Measurements from ENCODE around the gene LRRC25.
A peak's percentile ranks its signal among the peaks of the same experiment; 100 is the strongest.
"Not testable (repeated sequence)": the region's sequence is repeated elsewhere in the genome, so short reads cannot be mapped to it uniquely, and the experiment has no call there.

LRRC25 gene

DNA sequence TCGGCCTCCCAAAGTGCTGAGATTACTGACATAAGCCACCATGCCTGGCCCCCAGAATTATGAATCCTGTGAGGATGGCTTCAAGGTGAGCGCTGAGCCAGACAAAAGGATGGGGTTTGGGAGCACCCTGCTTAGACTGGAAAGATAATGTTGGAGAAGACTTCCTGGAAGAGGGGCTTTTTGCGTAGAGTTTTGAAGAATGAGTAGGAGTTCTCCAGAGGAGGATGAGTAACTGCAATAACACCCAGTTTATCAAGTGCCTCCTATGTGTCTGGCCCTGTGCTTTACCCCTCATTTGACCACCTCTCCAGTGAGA, 12.1 kb downstream of the LRRC25 start:
- in situ Hi-C loops (cut with MboI; ENCODE audit: low sequenced_read_pairs, unreplicated experiment), result no loop called here
- DNase-seq (ENCODE audit: low spot score), result no peak
- TF ChIP-seq, protein P1, sequence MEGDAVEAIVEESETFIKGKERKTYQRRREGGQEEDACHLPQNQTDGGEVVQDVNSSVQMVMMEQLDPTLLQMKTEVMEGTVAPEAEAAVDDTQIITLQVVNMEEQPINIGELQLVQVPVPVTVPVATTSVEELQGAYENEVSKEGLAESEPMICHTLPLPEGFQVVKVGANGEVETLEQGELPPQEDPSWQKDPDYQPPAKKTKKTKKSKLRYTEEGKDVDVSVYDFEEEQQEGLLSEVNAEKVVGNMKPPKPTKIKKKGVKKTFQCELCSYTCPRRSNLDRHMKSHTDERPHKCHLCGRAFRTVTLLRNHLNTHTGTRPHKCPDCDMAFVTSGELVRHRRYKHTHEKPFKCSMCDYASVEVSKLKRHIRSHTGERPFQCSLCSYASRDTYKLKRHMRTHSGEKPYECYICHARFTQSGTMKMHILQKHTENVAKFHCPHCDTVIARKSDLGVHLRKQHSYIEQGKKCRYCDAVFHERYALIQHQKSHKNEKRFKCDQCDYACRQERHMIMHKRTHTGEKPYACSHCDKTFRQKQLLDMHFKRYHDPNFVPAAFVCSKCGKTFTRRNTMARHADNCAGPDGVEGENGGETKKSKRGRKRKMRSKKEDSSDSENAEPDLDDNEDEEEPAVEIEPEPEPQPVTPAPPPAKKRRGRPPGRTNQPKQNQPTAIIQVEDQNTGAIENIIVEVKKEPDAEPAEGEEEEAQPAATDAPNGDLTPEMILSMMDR (IDR thresholded peaks at IDR 0.05; ENCODE audit: borderline replicate concordance, control extremely low read depth, extremely low read depth, insufficient read depth, missing control alignments), result no peak

DNA sequence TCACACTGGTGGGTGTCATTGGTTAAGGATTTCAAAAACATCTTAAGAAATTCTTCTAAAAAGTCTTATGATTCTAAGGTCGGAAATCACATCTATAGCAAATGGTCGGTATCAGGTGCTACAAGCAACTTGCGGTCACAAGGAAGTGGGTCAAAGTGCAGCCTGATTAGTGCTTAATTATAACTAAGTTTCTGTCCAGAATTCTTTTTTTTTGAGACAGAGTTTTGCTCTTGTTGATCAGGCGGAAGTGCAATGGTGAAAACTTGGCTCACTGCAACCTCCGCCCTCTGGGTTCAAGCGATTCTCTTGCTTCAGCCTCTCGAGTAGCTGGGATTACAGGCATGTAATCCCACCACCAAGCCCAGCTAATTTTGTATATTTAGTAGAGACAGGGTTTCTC, 12.6 kb downstream of the LRRC25 start:
- in situ Hi-C loops (cut with MboI; ENCODE audit: low sequenced_read_pairs, unreplicated experiment), result no loop called here
- TF ChIP-seq, protein P1 (IDR thresholded peaks at IDR 0.05; ENCODE audit: borderline replicate concordance, control extremely low read depth, extremely low read depth, insufficient read depth, missing control alignments), result no peak
- DNase-seq (ENCODE audit: low spot score), result no peak

DNA sequence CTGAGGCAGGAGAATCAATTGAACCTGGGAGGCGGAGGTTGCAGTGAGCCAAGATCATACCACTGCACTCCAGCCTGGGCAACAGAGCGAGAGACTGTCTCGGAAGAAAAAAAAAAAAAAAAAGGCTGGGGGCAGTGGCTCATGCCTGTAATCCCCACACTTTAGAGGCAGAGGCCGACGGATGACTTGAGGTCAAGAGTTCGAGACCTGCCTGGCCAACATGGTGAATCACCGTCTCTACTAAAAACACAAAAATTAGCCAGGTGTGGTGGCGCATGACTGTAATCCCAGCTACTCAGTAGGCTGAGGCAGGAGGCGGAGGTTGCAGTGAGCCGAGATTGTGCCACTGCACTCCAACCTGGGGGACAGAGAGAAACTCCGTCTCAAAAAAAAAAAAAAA, 13.8 kb downstream of the LRRC25 start:
- DNase-seq (ENCODE audit: low spot score); in situ Hi-C loops (cut with MboI; ENCODE audit: low sequenced_read_pairs, unreplicated experiment): not testable (repeated sequence)

DNA sequence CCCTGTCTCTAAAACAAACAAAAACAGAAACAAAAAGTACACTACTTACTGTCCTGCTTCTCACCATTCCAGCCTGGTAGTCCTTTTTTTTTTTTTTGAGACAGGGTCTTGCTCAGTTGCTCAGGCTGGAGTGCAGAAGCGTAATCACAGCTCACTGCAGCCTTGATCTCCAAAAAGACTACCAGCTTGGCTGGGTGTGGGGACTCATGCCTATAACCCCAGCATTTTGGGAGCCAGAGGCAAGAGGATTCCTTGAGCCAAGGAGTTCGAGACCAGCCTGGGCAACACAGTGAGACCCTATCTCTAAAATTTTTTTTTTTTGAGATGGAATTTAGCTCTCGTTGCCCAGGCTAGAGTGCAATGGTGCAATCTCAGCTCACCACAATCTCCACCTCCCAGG, 16.6 kb downstream of the LRRC25 start:
- in situ Hi-C loops (cut with MboI; ENCODE audit: low sequenced_read_pairs, unreplicated experiment), result no loop called here
- TF ChIP-seq, protein P1 (IDR thresholded peaks at IDR 0.05; ENCODE audit: borderline replicate concordance, control extremely low read depth, extremely low read depth, insufficient read depth, missing control alignments), result no peak
- DNase-seq (ENCODE audit: low spot score), result no peak

DNA sequence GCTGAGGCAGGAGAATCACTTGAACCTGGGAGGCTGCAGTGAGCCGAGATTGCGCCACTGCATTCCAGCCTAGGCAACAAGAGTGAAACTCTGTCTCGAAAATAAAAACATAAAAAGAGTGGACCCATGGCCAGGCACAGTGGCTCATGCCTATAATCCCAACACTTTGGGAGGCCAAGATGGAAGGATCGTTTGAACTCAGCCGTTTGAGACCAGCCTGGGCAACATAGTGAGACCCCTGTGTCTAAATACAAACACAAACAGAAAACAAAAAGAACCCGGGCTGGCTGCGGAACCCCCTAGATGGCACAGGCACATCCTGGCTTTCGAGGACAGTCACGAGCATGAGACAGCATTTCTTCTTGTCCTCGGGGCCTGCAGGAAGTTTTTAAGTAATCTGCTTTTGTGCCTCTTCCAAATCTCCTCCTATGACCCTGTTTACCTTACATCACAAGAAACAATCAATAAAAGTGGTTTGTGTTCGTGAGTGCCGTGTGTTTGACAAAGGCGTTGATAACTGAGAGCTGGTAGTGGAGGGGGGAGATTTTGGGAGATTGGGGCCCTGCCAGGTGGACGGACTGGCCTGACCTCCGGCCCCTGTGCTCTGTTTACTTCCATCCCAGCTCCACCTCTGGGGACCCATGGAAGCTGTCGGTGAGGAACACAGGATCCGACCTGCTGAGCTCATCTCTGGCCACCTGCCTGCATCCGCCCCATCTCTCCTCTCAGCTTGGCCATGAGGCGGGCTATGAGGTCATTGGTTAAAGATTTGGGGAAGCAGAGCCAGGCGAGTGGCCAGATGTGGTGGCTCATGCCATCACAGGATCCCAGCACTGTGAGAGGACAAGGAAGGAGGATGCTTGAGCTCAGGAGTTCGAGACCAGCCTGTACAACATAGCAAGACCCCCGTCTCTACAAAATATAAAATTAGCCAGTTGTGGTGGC, 17.3 kb downstream of the LRRC25 start:
- DNase-seq (ENCODE audit: low spot score), result no peak
- TF ChIP-seq, protein P1 (IDR thresholded peaks at IDR 0.05; ENCODE audit: borderline replicate concordance, control extremely low read depth, extremely low read depth, insufficient read depth, missing control alignments), result no peak

DNA sequence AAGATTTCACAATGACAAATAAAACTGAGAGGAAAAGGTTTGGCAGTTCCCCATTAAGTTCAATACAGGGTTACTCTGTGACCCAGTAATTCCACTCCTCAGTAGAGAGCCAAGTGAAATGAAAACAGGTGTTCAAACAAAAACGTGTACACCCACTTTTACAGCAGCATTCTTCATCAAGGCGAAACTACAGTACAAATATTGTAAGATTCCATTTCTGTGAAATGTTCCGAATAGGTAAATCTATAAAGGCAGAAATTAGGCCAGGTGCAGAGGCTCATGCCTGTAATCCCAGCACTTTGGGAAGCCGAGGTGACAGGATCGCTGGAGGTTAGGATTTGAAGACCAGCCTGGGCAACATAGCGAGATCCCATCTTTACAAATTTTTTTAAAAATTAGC, 20.4 kb downstream of the LRRC25 start:
- TF ChIP-seq, protein P1 (IDR thresholded peaks at IDR 0.05; ENCODE audit: borderline replicate concordance, control extremely low read depth, extremely low read depth, insufficient read depth, missing control alignments), result no peak
- DNase-seq (ENCODE audit: low spot score), result no peak
- in situ Hi-C loops (cut with MboI; ENCODE audit: low sequenced_read_pairs, unreplicated experiment), result no loop called here

More for the DNA sequence above, 17.3 kb downstream of the LRRC25 start:
- in situ Hi-C loops (cut with MboI; ENCODE audit: low sequenced_read_pairs, unreplicated experiment), result no loop called here

DNA sequence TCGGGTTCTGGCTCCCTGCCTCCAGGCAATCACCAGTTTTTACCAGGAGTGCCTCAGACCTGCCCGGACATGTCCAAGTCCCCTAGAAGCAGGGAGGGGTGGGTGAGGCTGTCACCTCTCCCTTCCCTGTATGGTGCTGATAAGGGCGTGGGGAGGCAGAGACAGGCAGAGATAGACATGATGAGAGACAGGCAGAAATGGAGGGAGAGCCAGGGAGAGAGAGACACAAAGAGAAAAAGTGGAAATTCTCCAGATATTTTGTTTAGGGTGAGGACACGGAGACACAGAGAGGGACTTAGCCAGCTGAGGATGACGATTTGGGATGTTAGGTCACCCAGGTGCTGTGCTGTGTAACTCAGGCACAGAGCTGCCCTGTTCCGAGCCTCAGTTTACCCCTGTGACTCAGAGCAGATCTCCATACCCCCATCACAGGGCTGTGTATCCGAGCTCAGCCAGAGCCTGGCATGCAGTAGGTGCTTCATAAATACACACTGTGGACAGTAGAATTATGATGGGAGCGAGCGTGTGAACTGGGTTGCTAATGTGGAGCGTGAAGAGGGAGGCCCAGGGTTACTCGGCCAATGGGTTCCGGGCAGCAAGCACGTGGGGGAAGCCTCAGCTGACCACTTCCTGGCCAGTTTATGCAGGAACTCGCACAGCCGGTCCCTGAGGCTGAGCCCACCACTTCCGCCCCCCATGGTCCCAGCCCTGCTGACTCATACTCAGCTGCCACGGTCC, 23.4 kb downstream of the LRRC25 start:
- TF ChIP-seq, protein P1 (IDR thresholded peaks at IDR 0.05; ENCODE audit: borderline replicate concordance, control extremely low read depth, extremely low read depth, insufficient read depth, missing control alignments), result no peak
- in situ Hi-C loops (cut with MboI; ENCODE audit: low sequenced_read_pairs, unreplicated experiment), result no loop called here
- DNase-seq (ENCODE audit: low spot score), result peak; percentile 95
